ENCODE data around the gene RIMBP3C. TPM values are rescaled to one million over a fixed set of nuclear protein-coding genes. Genes with fewer than 3 reads are reported as not detected.
"Not testable (repeated sequence)": the region's sequence is repeated elsewhere in the genome, so short reads cannot be mapped to it uniquely, and the experiment has no call there.

RIMBP3C gene
- total and polyA plus RNA-seq, 2 donors (not counting 1 experiment from before 2014, with no cell fraction given), result 0.02 to 0.50 TPM

- peaks cover 53% of the 10 kb centered on the region for H3K79me2 ChIP-seq (ENCODE audit: control insufficient read depth, insufficient read depth, low read length)
- TF ChIP-seq CTCF (conservative IDR thresholded peaks at IDR 0.05 in 1 of 2, IDR thresholded peaks at IDR 0.05 in 1 of 2; ENCODE audit: low read depth in 1 of 2, low read length in 2 of 2) (no peak), EZH2 (IDR thresholded peaks at IDR 0.05; ENCODE audit: low read length, missing control alignments) (no peak)
- peak within 1 kb of the TSS; percentile 71 to 92 (median 81) for H3K4me3 ChIP-seq (replicated peaks in 1 of 4; ENCODE audit: control extremely low read depth in 1 of 4, insufficient read depth in 1 of 4, low read depth in 3 of 4, low read length in 4 of 4)
- peak within 1 kb of the TSS; percentile 96 for H3K27ac ChIP-seq (ENCODE audit: insufficient read depth, low read length)
- H4K20me1 ChIP-seq (ENCODE audit: control insufficient read depth, extremely low read depth, insufficient read depth, low read length), result peaks cover 9% of the 10 kb centered on the region
- peak within 1 kb of the TSS; percentile 99 for H3K4me2 ChIP-seq (ENCODE audit: extremely low read depth, insufficient read depth, low read length)
- peak; percentile 79 to 80 for DNase-seq (ENCODE audit: low read depth in 2 of 2)
- no peaks in the 10 kb centered on the region for H3K27me3 ChIP-seq (ENCODE audit: control insufficient read depth, insufficient read depth, low read length)
- H3K4me1 ChIP-seq (ENCODE audit: control insufficient read depth, extremely low read depth, insufficient read depth, low read length), result peaks cover 10% of the 10 kb centered on the region
- peaks cover 2% of the 10 kb centered on the region for H3K36me3 ChIP-seq (ENCODE audit: control insufficient read depth, insufficient read depth, low read length)
- peak within 1 kb of the TSS; percentile 35 for H2AFZ ChIP-seq (ENCODE audit: low read length)
- H3K9me3 ChIP-seq (ENCODE audit: control insufficient read depth, insufficient read depth, low read depth, low read length), result no peaks in the 10 kb centered on the region
- peak within 1 kb of the TSS; percentile 99 for H3K9ac ChIP-seq (ENCODE audit: insufficient read depth, low read length)
Measured at GRCh38 chr22:21567456-21568346, 16.4 kb upstream of the RIMBP3C start, which contains the start of gene UBE2L3. Gene UBE2L3 (plus strand): TSS chr22:21567714. CDS start chr22:21567745, 31 bp downstream.

- Histone ChIP-seq H3K79me2 (ENCODE audit: control insufficient read depth, insufficient read depth, low read length) (peaks cover 20% of the 10 kb centered on the region), H2AFZ (ENCODE audit: low read length) (no peak overlapping the region), H3K4me2 (ENCODE audit: extremely low read depth, insufficient read depth, low read length) (no peak overlapping the region), H3K4me3 (replicated peaks in 1 of 4; ENCODE audit: control extremely low read depth in 1 of 4, insufficient read depth in 1 of 4, low read depth in 3 of 4, low read length in 4 of 4) (no peak overlapping the region), H4K20me1 (ENCODE audit: control insufficient read depth, extremely low read depth, insufficient read depth, low read length) (peaks cover 2% of the 10 kb centered on the region), H3K4me1 (ENCODE audit: control insufficient read depth, extremely low read depth, insufficient read depth, low read length) (peaks cover 4% of the 10 kb centered on the region), H3K27me3 (ENCODE audit: control insufficient read depth, insufficient read depth, low read length) (no peaks in the 10 kb centered on the region), H3K9ac (ENCODE audit: insufficient read depth, low read length) (no peak overlapping the region), H3K27ac (ENCODE audit: insufficient read depth, low read length) (no peak overlapping the region), H3K9me3 (ENCODE audit: control insufficient read depth, insufficient read depth, low read depth, low read length) (no peaks in the 10 kb centered on the region), H3K36me3 (ENCODE audit: control insufficient read depth, insufficient read depth, low read length) (no peaks in the 10 kb centered on the region)
- TF ChIP-seq CTCF (conservative IDR thresholded peaks at IDR 0.05 in 1 of 2, IDR thresholded peaks at IDR 0.05 in 1 of 2; ENCODE audit: low read depth in 1 of 2, low read length in 2 of 2), result no peak
- TF ChIP-seq EZH2 (IDR thresholded peaks at IDR 0.05; ENCODE audit: low read length, missing control alignments), result no peak
- DNase-seq (ENCODE audit: low read depth in 2 of 2), result no peak
Measured at GRCh38 chr22:21564411-21564810, 13.2 kb upstream of the RIMBP3C start.

GRCh38 chr22:21563912-21564311 is 12.7 kb upstream of the RIMBP3C start:
- DNase-seq (ENCODE audit: low read depth in 2 of 2), result no peak
- no peak overlapping the region for H3K4me2 ChIP-seq (ENCODE audit: extremely low read depth, insufficient read depth, low read length)
- no peak overlapping the region for H2AFZ ChIP-seq (ENCODE audit: low read length)
- peaks cover 15% of the 10 kb centered on the region for H3K79me2 ChIP-seq (ENCODE audit: control insufficient read depth, insufficient read depth, low read length)
- H3K9ac ChIP-seq (ENCODE audit: insufficient read depth, low read length), result no peak overlapping the region
- H3K4me1 ChIP-seq (ENCODE audit: control insufficient read depth, extremely low read depth, insufficient read depth, low read length), result peaks cover 2% of the 10 kb centered on the region
- H4K20me1 ChIP-seq (ENCODE audit: control insufficient read depth, extremely low read depth, insufficient read depth, low read length), result peaks cover 2% of the 10 kb centered on the region
- TF ChIP-seq EZH2 (IDR thresholded peaks at IDR 0.05; ENCODE audit: low read length, missing control alignments), result no peak
- TF ChIP-seq CTCF (conservative IDR thresholded peaks at IDR 0.05 in 1 of 2, IDR thresholded peaks at IDR 0.05 in 1 of 2; ENCODE audit: low read depth in 1 of 2, low read length in 2 of 2), result no peak
- no peak overlapping the region for H3K4me3 ChIP-seq (replicated peaks in 1 of 4; ENCODE audit: control extremely low read depth in 1 of 4, insufficient read depth in 1 of 4, low read depth in 3 of 4, low read length in 4 of 4)
- no peaks in the 10 kb centered on the region for H3K27me3 ChIP-seq (ENCODE audit: control insufficient read depth, insufficient read depth, low read length)
- no peaks in the 10 kb centered on the region for H3K36me3 ChIP-seq (ENCODE audit: control insufficient read depth, insufficient read depth, low read length)
- no peaks in the 10 kb centered on the region for H3K9me3 ChIP-seq (ENCODE audit: control insufficient read depth, insufficient read depth, low read depth, low read length)
- no peak overlapping the region for H3K27ac ChIP-seq (ENCODE audit: insufficient read depth, low read length)

DNA sequence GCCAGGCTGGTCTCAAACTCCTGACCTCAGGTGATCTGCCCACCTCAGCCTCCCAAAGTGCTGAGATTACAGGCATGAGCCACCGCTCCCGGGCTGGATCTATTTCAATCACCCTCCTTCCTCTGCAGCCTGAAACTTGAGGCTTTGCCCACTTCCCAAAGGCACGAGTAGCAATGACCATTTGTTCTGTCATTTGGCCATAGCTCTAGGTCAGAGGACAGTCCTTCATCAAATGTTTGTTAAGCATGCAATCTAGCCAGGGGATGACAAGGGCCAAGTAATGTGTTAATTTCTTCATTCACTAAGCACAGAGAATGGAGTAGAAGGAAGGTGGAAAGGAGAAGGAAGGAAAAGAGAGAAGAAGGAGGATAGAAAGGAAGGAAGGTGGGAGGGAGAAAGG is 9.4 kb upstream of the RIMBP3C start:
- not testable (repeated sequence) for H3K4me2 ChIP-seq (ENCODE audit: extremely low read depth, insufficient read depth, low read length); DNase-seq (ENCODE audit: low read depth in 2 of 2); H3K9ac ChIP-seq (ENCODE audit: insufficient read depth, low read length); H4K20me1 ChIP-seq (ENCODE audit: control insufficient read depth, extremely low read depth, insufficient read depth, low read length); H3K27me3 ChIP-seq (ENCODE audit: control insufficient read depth, insufficient read depth, low read length); H3K4me1 ChIP-seq (ENCODE audit: control insufficient read depth, extremely low read depth, insufficient read depth, low read length); H3K79me2 ChIP-seq (ENCODE audit: control insufficient read depth, insufficient read depth, low read length); H2AFZ ChIP-seq (ENCODE audit: low read length); H3K9me3 ChIP-seq (ENCODE audit: control insufficient read depth, insufficient read depth, low read depth, low read length); H3K27ac ChIP-seq (ENCODE audit: insufficient read depth, low read length); H3K36me3 ChIP-seq (ENCODE audit: control insufficient read depth, insufficient read depth, low read length); H3K4me3 ChIP-seq (replicated peaks in 1 of 4; ENCODE audit: control extremely low read depth in 1 of 4, insufficient read depth in 1 of 4, low read depth in 3 of 4, low read length in 4 of 4)

Measured in fibroblast of lung (primary cell).